NT2/D1 (cell line): ENCODE results near the gene SMAD2.

Experiments used
- SUZ12 ChIP-seq: IDR thresholded peaks from 2 replicates; pipeline ENCODE4 v1.6.1; 2011; ENCODE audit not compliant: insufficient read length, insufficient read depth; ENCODE audit errors: extremely low read depth
- YY1 ChIP-seq: IDR thresholded peaks from 2 replicates; pipeline ENCODE4 v1.6.1; 2011; ENCODE audit not compliant: insufficient read length, insufficient read depth

DNA sequence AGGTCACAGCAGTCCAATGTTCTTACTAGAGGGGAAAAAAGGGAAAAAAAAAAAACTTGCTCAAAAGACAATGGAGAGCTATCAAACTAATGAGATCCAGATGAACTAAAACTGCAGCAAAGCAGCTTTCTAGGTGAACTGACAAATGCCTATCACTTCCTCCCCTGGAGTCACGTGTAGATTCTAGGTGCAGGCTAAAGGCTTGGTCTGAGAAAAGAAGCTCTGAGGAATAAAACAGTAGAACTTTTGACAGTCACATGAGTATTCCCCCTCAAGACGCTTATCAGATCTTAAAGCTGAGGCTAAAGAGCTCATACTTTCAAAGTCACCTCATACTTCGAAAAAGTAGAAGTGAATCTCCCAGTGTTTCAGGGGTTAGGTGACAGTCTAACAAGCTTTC is 42.3 kb downstream of the SMAD2 start:
- TF ChIP-seq SUZ12 (no peak), YY1 (no peak)
